Left ventricle myocardium inferior (tissue), 1 donor: ENCODE results near the gene KCNH8. TPM values are rescaled to one million over a fixed set of nuclear protein-coding genes. Genes with fewer than 3 reads are reported as not detected.
"Not testable (repeated sequence)": the region's sequence is repeated elsewhere in the genome, so short reads cannot be mapped to it uniquely, and the experiment has no call there.

Experiments used
- DNase-seq: peaks from one replicate; pipeline ENCODE4 v3.0.0-alpha.2; 2020
- H3K27ac ChIP-seq: fragments of 200-600 bp; replicated peaks from 2 replicates; pipeline ENCODE4 v1.8.0; 2021
- H3K27me3 ChIP-seq: fragments of 200-600 bp; 2 replicates; pipeline ENCODE4 v1.8.0; 2021; ENCODE audit warnings: low read depth
- H3K36me3 ChIP-seq: fragments of 200-600 bp; 2 replicates; pipeline ENCODE4 v1.8.0; 2021
- H3K4me1 ChIP-seq: fragments of 200-600 bp; 2 replicates; pipeline ENCODE4 v1.8.0; 2021
- H3K4me3 ChIP-seq: fragments of 200-600 bp; 2 replicates; pipeline ENCODE4 v1.8.0; 2021; ENCODE audit warnings: mild to moderate bottlenecking, moderate library complexity
- H3K9me3 ChIP-seq: fragments of 200-600 bp; replicated peaks from 2 replicates; pipeline ENCODE4 v1.8.0; 2021
- CTCF ChIP-seq: fragments of 200-600 bp; IDR thresholded peaks from 2 replicates; pipeline ENCODE4 v1.8.0; 2021; ENCODE audit warnings: antibody characterized with exemption, mild to moderate bottlenecking, borderline replicate concordance
- intact Hi-C: fragments of 100-400 bp; cut with micrococcal nuclease; formaldehyde crosslinking; loops from one replicate; pipeline ENCODE4 v1.11.0; 2022
- total RNA-seq: library from RNA; stranded (reverse); fragmentation: NEBNext Ultra II Directional; extraction: Animal tissue kit (Norgen Biotek cat#: 25700); gene quantifications from one replicate; pipeline ENCODE4 v1.2.1, GENCODE V29; 2021
- donor health status: DM: no; HTN: yes; CAD: no; lungs with severe emphysema.

The KCNH8 gene
- total RNA-seq, 1 donor from 2014 or later = 0.05 TPM

DNA sequence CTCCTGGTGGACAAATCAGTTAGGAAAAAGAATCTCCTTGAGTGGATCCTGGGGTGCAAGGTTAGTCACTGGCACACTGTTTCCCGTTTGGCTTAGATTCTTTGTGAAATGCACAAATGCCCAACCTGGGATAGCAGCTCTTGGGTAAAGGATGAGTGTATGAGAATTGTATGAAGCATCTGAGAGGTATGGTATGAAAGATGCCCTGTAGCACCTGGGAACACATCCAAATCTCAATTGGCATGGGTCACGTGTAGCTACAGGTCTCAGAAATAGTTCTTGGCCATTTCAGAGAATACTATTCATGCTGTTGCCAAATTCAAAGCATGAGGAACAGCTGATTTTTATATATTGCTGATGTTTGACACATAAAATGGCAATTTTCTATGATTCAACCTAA lies 84.3 kb downstream of the KCNH8 start:
- H3K27me3 ChIP-seq = no peaks in the 10 kb centered on the region
- H3K9me3 ChIP-seq = no peaks in the 10 kb centered on the region
- no peaks in the 10 kb centered on the region for H3K4me1 ChIP-seq
- no peak overlapping the region for H3K4me3 ChIP-seq
- no peak for DNase-seq
- H3K27ac ChIP-seq = no peak overlapping the region
- no peak for TF ChIP-seq CTCF
- intact Hi-C loops = no loop called here
- H3K36me3 ChIP-seq = no peaks in the 10 kb centered on the region

- H3K27ac ChIP-seq, H3K4me1 ChIP-seq, H3K36me3 ChIP-seq, H3K4me3 ChIP-seq, intact Hi-C loops, H3K9me3 ChIP-seq, DNase-seq, H3K27me3 ChIP-seq: not testable (repeated sequence)
Observed at GRCh38 chr3:19233882-19234784, 85.8 kb downstream of the KCNH8 start.

DNA sequence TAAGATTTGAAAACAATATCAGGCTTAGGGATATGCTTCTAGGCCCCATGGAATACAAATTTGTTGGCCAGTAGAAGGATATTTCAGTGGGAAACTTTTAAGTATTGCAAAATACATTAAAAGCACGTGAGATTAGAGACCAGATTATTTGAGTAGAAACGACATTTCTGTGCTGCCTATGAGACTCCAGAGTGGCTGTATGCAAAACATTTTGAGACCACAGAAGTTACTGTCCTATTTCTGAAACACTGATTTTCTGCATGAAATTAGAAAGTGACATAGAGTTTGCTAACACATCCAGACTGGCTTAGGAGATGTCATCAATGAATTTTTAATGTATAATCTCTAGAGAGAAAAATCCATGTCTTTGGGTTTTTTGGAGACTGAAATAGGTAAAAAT lies 99.8 kb downstream of the KCNH8 start:
- intact Hi-C loops = no loop called here
- no peak for TF ChIP-seq CTCF

GRCh38 chr3:19248767-19249166 lies 100.5 kb downstream of the KCNH8 start:
- Histone ChIP-seq H3K9me3 (peaks cover 20% of the 10 kb centered on the region), H3K27me3 (no peaks in the 10 kb centered on the region), H3K36me3 (no peaks in the 10 kb centered on the region), H3K27ac (no peak overlapping the region), H3K4me3 (no peak overlapping the region), H3K4me1 (no peaks in the 10 kb centered on the region)
- DNase-seq = no peak
- intact Hi-C loops = no loop called here
- TF ChIP-seq CTCF = no peak

More for the DNA sequence above, 99.8 kb downstream of the KCNH8 start:
- Histone ChIP-seq H3K9me3 (peaks cover 26% of the 10 kb centered on the region), H3K36me3 (no peaks in the 10 kb centered on the region), H3K27me3 (no peaks in the 10 kb centered on the region), H3K27ac (no peak overlapping the region), H3K4me3 (no peak overlapping the region), H3K4me1 (no peaks in the 10 kb centered on the region)
- DNase-seq = no peak

DNA sequence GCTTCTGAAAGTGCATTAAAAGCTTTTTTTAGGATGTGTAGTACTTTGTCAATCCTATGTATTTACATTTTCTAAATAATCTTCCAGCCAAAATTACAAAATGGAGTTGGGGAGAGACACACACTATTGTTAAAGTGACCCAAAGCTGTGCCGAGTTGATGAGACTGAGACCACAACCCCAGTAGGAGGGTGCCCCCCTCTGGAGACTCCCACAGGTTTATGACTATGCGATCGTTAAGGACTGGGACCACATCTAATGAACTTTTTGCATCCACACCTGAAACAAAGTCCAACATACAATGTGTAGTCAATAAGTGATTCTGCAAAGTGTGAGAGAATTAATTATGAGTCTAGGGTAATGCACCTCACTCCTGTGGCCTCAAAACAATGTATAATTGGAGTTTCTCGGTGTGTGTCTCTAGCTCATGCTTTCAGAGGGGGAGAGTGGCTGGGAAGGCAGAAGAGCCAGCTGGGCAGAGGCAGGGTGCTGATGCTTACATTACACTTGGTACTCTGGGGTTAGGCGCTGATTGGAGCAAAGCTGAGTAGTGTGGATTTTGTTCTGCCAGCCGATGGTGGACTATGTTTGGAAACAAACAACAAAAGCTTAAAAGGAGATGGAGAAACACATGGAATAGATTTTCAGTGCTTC lies 102.8 kb downstream of the KCNH8 start:
- no peak for DNase-seq
- Histone ChIP-seq H3K4me3 (no peak overlapping the region), H3K27me3 (no peaks in the 10 kb centered on the region), H3K9me3 (peaks cover 16% of the 10 kb centered on the region), H3K27ac (no peak overlapping the region), H3K4me1 (no peaks in the 10 kb centered on the region), H3K36me3 (no peaks in the 10 kb centered on the region)
- no peak for TF ChIP-seq CTCF
- intact Hi-C loops = no loop called here

- Histone ChIP-seq H3K9me3 (peaks cover 19% of the 10 kb centered on the region), H3K27ac (no peak overlapping the region), H3K36me3 (no peaks in the 10 kb centered on the region), H3K27me3 (no peaks in the 10 kb centered on the region), H3K4me3 (no peak overlapping the region), H3K4me1 (no peaks in the 10 kb centered on the region)
- no peak for TF ChIP-seq CTCF
- DNase-seq = no peak
- intact Hi-C loops = no loop called here
Observed at GRCh38 chr3:19254189-19254588, 105.9 kb downstream of the KCNH8 start.
